ENCODE measurements around the gene MLYCD.
"Not testable (repeated sequence)": the region's sequence is repeated elsewhere in the genome, so short reads cannot be mapped to it uniquely, and the experiment has no call there.

MLYCD gene

DNA sequence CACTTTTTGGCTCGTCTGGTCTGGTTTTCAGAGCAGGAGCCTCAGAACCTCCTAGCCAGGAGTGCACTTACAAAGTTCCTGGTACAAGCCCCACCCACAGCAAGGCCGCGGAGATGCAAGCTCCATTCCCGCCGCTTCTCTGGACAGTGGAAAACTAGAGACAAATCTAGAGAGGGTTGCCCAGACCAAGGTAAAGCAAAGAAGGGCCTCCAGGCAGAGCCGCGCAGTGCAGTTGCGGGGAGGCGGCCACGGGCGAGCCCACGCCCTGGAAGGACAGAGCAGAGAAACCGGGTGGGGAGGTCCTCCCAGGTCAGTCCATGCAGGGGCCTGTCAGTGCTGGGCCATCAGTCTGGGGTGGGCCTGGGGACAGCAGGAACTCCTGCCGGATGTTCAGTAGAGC is 43.2 kb downstream of the MLYCD start:
- DNase-seq: no peak

DNA sequence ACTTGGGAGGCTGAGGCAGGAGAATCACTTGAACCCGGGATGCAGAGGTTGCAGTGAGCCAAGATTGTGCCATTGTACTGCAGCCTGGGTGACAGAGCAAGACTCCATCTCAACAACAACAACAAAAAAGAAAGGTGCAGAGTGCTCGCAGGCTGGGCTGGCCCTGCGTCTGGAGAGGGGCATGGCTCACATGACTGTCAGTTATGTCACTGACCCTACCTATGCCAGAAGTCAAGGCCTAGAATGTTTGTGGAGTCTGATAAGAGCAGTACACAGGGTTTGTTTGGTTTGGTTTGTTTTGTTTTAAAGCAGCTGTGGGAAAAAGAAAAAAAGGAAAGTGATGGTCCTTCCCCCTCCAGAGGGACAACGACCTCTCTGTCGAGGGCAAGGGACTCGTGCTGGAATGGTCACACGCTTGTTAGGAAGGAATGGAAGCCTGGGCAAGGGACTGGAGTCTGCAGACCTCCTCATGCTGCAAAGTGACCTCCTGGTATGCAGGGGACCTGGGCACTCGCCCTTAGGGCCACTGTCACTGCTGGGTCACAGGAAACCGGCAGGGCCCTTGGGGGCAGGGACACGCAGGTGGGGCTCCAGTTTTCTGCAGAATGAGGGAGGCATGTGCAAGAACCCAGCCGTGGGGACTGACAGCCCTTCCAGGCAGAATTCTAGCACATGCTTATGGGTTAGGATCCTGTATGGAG is 44.0 kb downstream of the MLYCD start:
- no peak for DNase-seq

DNA sequence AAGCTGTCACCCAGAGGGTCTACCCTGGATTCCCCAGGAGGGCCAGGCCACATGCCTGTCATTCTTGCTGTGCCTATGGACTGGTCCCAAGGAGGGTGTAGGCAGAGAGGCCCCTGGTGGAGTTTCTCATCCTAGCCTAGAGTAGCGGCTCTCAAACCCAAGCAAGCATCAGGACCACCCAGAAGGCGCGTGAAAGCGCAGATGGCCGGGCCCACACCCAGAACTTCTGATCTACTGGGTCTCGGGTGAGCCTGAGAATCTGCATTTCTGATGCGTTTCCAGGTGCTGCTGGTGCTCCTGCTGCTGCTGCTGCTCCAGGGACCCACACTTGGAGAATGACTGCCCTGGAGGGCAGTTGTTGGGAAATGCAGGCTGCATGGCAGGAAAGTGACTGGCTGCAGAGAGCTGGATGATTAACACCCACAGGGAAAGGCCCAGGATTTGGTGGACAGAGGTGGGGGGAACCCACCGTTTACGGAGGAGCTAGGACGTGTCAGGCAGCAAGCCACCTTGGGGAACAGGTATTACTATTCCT is 44.7 kb downstream of the MLYCD start:
- DNase-seq: no peak

DNA sequence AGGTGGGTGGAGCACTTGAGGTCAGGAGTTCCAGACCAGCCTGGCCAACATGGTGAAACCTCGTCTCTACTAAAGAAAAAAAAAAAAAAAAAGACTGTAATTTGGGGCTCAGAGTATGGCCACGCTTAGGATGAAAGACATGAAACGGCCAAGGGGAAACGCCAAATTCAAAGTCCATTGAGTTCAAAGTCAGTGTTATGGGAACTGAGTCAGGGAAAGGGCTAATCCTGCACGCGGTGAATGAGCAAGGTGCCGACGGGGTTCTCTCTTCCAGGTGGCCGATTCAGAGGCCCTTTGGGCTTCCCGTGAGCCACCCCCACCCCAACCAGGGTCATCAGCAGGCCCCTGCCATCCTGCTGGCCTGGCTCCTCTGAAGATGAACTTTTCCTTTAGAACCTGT is 46.7 kb downstream of the MLYCD start:
- no peak for DNase-seq

DNA sequence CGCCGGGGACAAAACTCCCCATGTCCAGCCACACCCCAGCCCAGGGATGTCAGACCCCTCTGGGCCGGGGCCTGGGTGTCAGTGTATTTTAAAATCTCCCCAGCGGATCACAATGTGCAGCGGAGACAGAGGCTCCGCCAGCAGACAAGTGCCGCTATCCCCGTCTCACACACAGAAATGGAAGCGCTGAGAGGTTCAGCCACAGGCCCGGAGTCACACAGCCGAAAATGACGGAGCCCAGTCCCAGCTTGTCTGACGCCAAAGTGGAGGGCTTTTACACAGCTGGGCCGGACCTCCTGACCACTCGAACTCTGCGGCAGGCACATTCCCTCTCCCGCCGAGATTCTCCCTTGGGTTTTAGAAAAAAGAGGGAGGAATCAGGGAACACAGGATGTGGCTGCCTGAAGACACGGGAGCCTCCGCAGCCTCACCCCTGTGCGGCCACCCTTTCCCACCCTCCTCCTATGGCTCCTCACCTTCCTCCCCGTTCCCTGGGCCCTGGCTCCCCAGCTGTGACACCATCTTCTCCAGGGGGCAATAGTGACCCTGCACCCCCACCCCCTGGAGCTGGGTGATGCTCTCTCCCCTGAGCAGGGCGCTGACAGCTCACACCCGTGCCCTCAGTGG is 47.4 kb downstream of the MLYCD start:
- DNase-seq: no peak

DNA sequence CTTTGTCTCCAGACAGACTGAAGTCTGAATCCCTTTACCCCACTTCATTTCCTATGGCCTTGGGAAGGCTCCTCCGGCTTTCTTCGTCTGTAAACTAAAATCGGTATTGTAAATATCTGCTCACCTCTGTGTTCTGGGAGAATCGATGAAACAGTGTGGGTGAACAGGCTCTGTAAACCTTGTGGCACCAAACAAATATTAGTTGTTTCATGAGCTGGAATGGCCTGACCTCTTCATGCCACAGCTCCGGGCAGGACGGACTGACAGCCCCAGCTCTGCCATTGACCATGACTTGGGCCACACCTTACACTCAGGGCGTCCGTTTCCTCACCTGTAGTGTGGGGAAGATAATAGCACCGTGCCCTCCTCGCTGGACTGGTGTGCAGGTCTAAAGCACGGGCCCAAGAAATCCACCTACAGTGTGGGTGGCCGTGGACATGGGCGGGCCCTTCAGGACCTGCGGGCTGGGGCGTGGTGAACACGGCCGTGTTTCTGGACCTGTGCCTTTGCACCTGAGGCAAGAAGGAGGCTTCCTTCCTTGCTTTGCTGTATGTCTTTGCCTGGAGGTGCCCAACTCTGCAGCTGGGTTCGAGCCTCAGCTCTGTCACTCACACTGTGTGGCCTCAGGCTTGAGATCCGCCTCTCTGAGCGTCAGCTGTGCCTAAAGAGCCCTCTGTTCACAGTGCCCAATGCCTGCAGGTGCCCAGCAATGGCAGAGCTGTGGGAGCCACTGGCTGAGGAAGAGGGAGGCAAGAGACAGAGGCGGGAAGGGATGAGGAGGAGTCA is 48.1 kb downstream of the MLYCD start:
- no peak for DNase-seq

DNA sequence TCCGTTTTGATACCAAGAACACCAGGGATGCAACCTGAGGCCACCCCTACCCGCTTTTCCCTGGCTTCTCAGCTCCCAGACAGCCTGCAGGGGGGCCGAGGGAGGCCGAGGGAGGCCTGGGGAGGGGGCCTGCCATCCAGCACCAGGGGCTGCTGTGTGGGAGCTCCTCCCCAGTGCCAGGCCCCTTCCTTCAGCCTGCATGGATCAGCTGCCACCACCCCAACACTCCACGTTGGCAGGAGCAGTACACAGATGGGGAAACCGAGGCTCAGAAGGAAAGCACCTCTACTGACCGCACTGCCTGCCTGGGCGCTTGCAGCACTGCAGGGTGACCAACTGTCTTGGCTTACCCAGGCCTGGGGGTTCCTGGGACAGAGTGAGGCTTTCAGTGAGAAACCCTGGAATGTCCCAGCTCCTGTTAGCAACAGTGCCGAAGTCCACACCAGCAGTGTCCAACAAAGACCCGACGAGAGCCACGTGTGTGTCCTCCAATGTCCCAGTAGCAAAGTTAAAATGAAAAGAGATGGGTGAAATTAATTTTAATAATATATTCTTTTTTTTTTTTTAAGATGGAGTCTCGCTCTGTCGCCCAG is 48.8 kb downstream of the MLYCD start:
- no peak for DNase-seq

DNA sequence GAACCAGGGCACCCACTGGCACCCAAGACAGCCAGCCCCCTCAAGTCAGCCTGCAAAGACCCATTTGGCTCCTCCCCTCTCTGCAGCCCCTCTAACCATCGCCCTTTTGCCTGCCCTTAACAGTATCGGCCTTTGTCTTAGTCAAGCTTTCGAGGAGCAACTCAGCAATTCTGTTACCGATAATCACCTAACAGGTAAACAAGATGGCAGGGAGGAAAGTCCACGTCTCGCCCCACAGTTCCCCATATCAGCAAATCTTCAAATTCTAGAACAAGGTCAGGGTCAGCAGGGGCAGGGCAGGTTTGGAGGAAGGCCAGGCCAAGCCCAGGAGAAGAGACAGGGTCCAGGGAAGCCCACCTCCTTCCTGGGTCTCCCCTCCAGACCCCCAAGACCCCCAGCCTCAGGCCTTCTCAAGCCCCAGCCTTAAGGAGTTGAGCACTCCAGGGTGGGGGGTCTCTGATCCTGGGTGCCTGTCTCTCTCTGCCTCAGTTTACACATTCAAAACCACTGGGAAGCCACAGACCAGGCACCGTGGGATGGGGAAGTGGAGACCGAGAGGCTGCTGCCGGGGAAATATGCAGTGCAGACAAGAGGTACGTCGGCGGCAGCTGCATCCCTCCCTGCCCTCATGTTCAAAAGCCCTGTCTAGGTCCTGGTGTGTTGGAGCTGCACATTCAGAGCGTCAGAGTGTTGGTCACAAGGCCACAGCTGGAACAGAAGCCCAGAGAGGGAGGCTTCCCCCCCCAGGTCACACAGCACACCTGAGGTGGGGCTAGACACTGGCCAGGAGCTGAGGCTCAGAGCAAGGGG is 50.2 kb downstream of the MLYCD start:
- DNase-seq: no peak

DNA sequence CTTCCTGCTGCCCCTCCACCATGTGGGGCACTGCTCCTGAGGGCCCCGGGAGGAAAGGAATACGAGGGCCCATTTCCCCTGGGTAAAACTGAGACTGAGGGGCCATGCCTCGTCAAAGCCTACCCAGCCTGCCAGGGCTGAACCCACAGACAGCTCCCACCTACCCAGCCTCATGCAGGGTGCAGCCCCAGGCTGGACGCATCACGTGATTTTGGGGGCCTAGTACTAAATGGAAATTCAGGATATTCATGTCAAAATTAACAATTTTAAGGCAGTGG is 50.7 kb downstream of the MLYCD start:
- DNase-seq: no peak

DNA sequence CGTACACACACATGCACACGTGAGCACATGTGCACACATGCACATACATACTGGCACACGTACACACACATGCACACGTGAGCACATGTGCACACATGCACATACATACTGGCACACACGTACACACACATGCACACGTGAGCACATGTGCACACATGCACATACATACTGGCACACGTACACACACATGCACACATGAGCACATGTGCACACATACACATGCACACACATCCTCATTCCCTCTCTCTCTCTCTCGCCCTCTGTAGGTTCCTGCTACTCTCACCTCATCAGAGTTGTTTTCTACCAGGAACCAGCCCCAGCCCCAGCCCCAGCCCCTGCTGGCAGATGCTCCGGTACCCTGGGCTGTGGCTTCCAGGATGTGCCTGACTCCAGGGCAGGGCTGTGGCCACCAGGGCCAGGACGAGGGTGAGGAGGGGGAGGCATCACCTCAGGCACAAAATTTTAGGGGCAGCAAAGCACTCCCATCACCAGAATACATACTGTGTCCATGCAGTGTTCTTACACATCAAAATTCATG is 52.0 kb downstream of the MLYCD start:
- not testable (repeated sequence) for DNase-seq

DNA sequence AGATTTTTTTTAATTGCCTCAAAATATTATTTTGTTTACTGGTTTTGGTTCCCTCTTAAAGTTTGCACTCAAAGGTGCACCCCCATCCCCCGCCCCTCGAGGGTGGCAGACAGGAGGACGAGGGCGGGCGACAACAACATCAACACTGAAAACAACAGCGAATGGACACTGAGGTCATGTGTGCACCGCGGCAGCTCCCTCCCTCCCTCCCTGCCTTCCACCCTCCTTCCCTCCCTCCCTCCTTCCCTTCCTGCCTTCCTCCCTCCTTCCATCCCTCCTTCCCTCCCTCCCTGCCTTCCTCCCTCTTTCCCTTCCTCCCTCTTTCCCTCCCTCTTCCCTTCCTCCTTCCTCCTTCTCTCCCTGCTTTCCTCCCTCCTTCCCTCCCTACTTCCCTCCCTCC is 52.6 kb downstream of the MLYCD start:
- no peak for DNase-seq

DNA sequence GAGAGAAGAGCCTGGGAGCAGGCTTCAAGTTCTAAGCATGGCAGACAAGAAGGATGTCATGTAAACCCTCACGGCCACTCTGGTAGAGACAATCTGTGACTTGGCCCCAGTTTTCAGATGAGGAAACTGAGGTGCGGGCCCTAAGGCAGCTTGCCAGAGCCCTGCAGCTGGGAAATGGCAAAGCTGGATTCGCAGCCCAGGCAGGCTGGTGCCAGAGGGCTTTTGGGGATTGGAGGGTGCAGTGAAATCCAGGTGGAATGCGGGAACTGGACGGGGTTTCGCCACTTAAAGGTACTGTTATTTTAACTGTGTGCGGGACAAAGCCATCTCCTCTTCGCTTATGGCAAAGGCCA is 53.6 kb downstream of the MLYCD start:
- no peak for DNase-seq

DNA sequence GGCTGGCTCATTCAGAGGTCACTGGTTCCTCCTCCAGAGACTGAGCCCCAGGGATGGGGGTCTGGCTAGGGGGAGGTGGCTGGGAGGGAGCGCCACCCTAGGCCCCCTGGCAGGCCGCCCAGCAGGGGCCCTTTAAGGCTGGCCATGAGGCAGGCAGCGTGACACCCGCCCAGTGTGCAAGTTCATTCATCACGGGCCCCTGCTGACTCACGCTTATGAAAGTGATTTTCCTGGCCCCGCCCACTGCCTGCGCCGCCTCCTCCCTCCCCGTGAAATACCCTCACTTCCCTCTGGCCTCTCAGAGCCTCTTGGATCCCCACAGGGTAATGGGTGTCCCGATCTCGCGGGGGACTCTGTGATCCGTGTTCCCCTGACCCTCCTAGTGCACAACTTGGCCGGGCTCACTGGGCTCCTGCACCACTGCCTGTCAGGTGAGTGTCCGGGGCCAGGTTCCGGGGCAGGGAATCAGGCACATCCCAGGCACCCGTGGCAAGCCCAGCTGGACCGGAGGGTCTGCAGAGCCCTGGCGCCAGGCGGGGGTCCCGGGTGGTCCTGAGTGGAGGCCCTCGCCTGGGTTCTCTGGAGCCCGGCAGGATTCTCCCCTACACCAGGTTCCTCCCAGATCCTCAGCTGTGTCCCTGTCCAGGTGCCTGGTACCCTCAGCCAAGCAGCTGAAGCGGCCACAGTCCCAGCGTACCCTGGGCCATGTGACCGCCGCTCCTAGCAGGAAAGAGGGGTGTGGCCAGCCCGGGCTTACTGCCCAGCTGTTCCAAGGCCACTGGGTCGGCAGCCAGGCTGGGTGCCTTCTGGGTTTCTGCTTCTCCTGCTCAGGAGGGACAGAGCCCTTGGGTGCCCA is 54.3 kb downstream of the MLYCD start, which contains the start of gene OSGIN1:
Gene OSGIN1 (plus strand): TSS at position 301 of the 856 bp plus-strand sequence. CDS start 4,432 bp downstream, outside the sequence.
- peak; percentile 89 for DNase-seq

DNA sequence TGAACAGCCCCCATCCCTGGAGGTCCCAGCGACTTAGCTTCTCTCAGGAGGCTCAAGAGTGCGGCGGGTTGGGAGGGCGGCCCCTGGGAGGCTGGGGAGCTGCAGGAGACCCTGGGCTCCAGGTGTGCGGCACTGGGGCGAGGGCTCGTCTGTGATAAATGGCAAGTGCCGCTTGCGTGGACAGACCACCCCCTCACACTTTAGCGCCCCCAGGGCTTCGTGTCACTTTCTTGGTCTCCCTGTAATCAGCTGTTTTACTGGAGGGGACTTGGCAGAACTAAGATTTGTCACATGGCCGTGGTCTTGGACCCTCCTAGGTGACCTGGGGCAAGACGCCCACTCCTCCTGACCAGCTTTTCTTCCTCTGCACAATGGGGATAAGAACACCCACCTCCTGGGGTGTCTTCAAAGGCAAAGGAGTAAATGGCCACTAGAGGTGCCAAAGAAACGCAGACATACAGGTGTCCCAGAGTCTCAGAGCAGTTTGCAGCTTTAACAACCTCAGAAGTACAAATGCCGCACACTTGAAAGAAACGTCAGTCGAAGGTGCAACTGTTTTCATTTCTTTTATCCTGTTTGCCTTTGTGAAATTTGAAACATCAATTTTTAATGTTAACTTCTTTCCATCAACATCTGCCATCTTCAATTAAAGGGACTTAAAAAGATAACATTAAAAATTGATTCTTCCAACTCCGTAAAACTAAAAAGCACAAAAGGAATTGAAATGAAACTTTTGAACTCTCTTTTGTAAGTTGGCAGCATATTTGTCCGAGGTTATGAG is 55.1 kb downstream of the MLYCD start:
- no peak for DNase-seq

DNA sequence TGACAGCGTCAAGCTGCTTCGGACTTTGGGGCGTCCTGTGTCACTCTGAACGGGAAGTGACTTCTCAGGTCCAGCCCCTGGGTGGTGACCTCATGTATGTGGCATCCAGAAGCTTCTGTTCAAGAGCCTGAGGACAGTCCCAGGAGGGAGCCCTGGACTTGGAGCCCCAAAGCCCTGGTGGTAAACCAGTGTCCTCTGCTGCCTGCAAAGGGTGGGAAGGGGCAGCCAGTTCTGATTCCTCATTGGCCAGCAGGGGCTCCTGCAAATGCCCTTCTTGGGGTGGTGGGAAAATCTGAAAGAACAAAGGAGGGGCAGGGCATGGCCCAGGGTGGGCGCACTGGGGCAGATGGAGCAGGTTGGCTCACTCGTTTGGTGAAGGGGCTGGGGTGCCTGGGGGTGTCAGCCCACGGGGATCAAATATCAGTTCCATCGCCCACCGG is 55.7 kb downstream of the MLYCD start:
- DNase-seq: no peak

DNA sequence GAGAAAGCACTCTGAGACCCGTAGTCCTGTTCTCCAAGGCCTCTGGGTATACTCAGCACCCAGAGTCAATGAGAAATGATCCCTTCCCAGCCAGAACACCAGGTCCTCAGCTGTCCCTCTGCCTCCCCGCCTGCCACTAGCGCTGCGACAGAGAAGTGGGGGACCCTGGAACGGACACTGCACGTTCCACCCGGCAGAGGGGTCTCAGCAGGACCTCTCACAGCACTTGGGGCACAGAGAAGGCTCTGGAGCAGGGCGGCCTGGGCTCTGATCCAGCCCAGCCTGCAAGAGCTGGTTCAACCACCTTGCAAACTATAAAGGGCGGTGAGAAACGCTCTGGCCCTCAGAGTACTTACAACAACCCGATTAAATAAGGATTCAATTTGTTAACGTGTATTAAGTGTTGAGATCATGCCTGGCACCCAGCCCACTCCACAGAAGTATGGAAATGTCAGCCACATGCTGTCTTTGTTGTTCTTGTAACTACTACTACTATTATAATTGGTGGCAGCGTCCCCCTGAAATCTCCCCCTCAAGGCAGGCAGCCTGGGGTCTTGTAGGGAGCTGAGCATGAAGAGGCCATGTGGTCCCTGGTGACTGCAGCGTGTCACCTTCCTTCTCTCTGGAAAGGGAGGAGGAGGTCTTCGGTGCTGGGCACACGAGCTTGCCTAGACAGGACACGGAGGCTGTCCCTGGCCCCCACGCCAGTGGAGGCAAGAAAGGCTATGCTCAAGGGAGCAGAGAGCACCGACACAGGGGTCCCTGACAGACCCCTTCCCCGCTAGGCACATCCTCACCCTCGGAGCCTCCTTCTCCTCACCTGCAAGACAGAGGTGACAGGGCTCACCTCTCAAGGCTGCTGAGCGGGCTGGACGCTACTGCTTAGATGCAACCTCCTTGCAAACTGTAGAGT is 56.6 kb downstream of the MLYCD start:
- no peak for DNase-seq

DNA sequence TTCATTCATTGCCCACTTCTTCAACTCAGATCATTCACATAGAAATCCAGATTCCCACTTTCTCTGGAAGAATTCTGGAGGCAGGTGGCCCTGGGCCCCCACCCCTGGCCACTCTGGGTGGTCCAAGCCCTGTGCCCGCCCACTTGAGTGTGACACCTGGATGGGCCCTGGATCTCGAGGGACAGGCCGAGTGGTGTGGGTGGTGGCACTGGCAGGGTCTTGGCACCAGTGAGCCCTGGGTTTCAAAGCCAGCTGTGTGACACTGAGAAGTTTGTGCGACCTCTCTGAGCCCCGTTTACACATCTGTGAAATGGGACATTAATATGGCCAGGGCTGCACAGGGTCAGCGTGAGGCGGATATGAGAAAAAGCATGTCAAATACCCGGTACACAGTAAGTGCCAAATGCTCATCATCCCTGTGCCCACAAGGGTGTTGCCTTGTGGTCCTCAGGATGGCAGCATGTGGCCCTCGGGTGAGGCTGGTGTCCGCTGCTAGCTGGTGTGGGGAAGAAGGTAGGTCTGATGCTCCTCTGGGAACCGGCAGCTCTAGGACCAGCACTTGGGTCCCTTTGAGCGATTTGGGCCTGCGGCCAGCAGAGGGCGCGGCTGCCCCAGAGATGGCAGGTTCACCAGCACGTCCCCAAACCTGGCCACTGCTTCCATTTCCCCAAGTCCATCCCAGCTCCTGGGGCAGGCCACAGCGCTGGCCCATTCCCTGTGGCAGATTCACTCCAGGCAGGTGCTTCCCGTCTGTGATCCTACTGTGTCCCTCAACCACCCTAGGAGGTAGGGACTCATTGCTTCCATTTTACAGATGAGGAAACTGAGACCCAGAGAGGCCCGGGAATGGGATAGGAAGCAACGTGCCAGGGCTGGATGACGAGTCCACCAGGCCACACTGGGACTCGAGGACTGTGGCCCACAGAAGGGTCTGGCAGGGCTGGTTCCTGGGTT is 57.7 kb downstream of the MLYCD start:
- DNase-seq: peak; percentile 90

DNA sequence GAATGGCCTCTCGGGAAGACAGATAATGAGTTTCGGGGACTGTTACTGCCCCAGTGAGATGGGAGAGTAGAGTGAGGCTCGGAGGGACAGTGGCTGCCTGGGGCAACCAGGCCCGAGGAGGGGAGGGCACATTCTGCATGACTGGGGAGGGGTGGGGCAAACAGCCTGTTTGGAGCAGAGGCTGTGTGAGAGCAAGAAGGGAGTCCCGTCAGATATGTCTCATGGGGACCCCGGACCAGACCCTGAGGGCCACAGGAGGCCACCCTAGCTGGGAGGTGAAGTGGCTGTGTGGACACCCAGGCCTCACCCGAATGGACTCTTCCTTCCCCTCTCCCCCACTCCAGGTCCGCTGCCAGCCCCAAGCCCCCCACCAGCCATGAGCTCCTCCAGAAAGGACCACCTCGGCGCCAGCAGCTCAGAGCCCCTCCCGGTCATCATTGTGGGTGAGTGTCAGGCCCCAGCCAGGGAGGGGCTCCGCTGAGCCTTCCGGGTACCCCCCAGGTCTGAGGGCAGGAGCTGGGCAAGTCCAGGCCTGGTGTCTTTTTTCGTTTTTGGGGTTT is 58.5 kb downstream of the MLYCD start:
- no peak for DNase-seq
